K562 (cell line): ENCODE data around the gene TUFM. TPM values are rescaled to one million over a fixed set of nuclear protein-coding genes. Genes with fewer than 3 reads are reported as not detected.

Experiments
- ATAC-seq: fragments of 200-7000 bp; cut with Tn5 transposase; 3 replicates; pipeline ENCODE4 v1.9.1; 2020; ENCODE audit warnings: moderate library complexity
- BruUV-seq: library from RNA; stranded (reverse); fragments of 400-500 nt; replicated peaks from 2 replicates; lab custom pipeline; 2021; lab: Mats Ljungman, UMichigan
- CTCF ChIA-PET: fragments of 300-600 bp; formaldehyde crosslinking; extraction: SDS; loops from one replicate; lab custom pipeline; 2021; ENCODE audit warnings: low intra/inter-chr PET ratio; lab: Yijun Ruan, JAX
- POLR2A ChIA-PET: fragments of 300-600, 350-650 bp; sonication (Branson Sonifier 250); formaldehyde crosslinking; extraction: SDS; loops from one replicate; lab custom pipeline; 2021; ENCODE audit warnings: antibody characterized with exemption, inconsistent platforms; lab: Yijun Ruan, JAX
- DNase-seq, 4 experiments: peaks; one replicate each; pipeline versions ENCODE4 v3.0.0 to v3.0.0-alpha.2; 2011 to 2018; ENCODE audit warnings: low spot score in 3 of 4, mixed read lengths in 3 of 4; ENCODE audit errors: extremely low read depth in 1 of 4
- FAIRE-seq: peaks from 2 replicates; lab custom pipeline; 2011; peaks lifted over from hg19 to GRCh38; lab: Jason Lieb, UNC
- H2AFZ ChIP-seq: 2 replicates; pipeline ENCODE4 v1.6.0; 2011; ENCODE audit warnings: low read depth, low read length, control low read depth, inconsistent platforms
- H3K27ac ChIP-seq: fragments of 200-600 bp; 3 replicates; pipeline ENCODE4 v1.8.0; 2011; ENCODE audit warnings: low read depth, mild to moderate bottlenecking, control low read depth, inconsistent platforms, low read length, moderate library complexity, mixed read lengths; ENCODE audit errors: extremely low read depth
- H3K27me3 ChIP-seq, 2 experiments: fragments of 300-600 bp in 1 of 2; 2 replicates in 1 of 2; 3 replicates in 1 of 2; pipeline versions ENCODE4 v1.6.0 to v1.8.0; 2011; ENCODE audit warnings: inconsistent platforms in 2 of 2, low read length in 2 of 2, mild to moderate bottlenecking in 1 of 2, mixed read lengths in 1 of 2, moderate library complexity in 1 of 2; ENCODE audit not compliant: control insufficient read depth in 2 of 2, insufficient read depth in 2 of 2
- H3K36me3 ChIP-seq: fragments of 300-600 bp; 3 replicates; pipeline ENCODE4 v1.8.0; 2011; ENCODE audit warnings: mild to moderate bottlenecking, low read length, inconsistent platforms; ENCODE audit not compliant: control insufficient read depth, insufficient read depth
- H3K4me1 ChIP-seq, 2 experiments: fragments of 200-600 bp in 1 of 2; replicated peaks in 1 of 2; 2 replicates in 1 of 2; 3 replicates in 1 of 2; pipeline versions ENCODE4 v1.5.1 to v1.8.0; 2011; ENCODE audit warnings: inconsistent platforms in 2 of 2, low read length in 2 of 2, mild to moderate bottlenecking in 1 of 2, mixed read lengths in 1 of 2, moderate library complexity in 1 of 2; ENCODE audit not compliant: control insufficient read depth in 2 of 2, insufficient read depth in 2 of 2
- H3K4me2 ChIP-seq: 2 replicates; pipeline ENCODE4 v1.6.1; 2011; ENCODE audit warnings: low read length, control low read depth, inconsistent platforms, mixed read lengths; ENCODE audit not compliant: insufficient read depth
- H3K4me3 ChIP-seq: fragments of 200-600 bp; sonication (generic), shearing (Covaris generic); 2 replicates; pipeline ENCODE4 v1.5.1; 2016; ENCODE audit warnings: control low read depth, inconsistent platforms
- H3K79me2 ChIP-seq: fragments of 200-600 bp; 3 replicates; pipeline ENCODE4 v1.8.0; 2011; ENCODE audit warnings: low read length, inconsistent platforms; ENCODE audit not compliant: control insufficient read depth, insufficient read depth
- H3K9ac ChIP-seq, 2 experiments: 2 replicates each; pipeline versions ENCODE4 v1.6.0 to v1.6.1; 2011; ENCODE audit warnings: low read depth in 2 of 2, low read length in 2 of 2, control low read depth in 1 of 2, inconsistent platforms in 1 of 2, mild to moderate bottlenecking in 1 of 2, mixed read lengths in 1 of 2; ENCODE audit not compliant: insufficient read depth in 1 of 2
- H3K9me1 ChIP-seq: one replicate; pipeline ENCODE4 v1.6.0; 2011; ENCODE audit warnings: inconsistent platforms, mild to moderate bottlenecking, low read length, moderate library complexity; ENCODE audit not compliant: control insufficient read depth, insufficient read depth
- H3K9me3 ChIP-seq: replicated peaks from 2 replicates; pipeline ENCODE4 v1.5.1; 2011; ENCODE audit warnings: low read depth, low read length, inconsistent platforms; ENCODE audit not compliant: control insufficient read depth, insufficient read depth
- H4K20me1 ChIP-seq: replicated peaks from 2 replicates; pipeline ENCODE4 v1.6.1; 2011; ENCODE audit warnings: low read length, inconsistent platforms, mixed read lengths; ENCODE audit not compliant: control insufficient read depth, insufficient read depth
- HDAC6 ChIP-seq: IDR thresholded peaks from 2 replicates; pipeline ENCODE4 v1.6.1; 2012; ENCODE audit warnings: low read depth, mild to moderate bottlenecking, control low read depth, inconsistent platforms, low read length, moderate library complexity
- MECOM ChIP-seq: fragments of 250-450 bp; sonication (Bioruptor Pico); IDR thresholded peaks from 2 replicates; pipeline ENCODE4 v1.8.0; 2022; ENCODE audit warnings: inconsistent platforms
- POLR2AphosphoS2 ChIP-seq: IDR thresholded peaks from 2 replicates; pipeline ENCODE4 v1.6.1; 2012; ENCODE audit warnings: low read length, improper control_type of control experiment
- POLR2AphosphoS5 ChIP-seq: IDR thresholded peaks from 2 replicates; pipeline ENCODE4 v1.6.1; 2011; ENCODE audit warnings: mild to moderate bottlenecking, low read depth, low read length, moderate library complexity; ENCODE audit not compliant: control insufficient read depth, insufficient read depth
- POLR2G ChIP-seq: fragments of 200-400 bp; formaldehyde crosslinking; IDR thresholded peaks from 2 replicates; pipeline ENCODE4 v1.6.1; 2017; ENCODE audit warnings: low read depth, mild to moderate bottlenecking, antibody characterized with exemption, low read length, moderate library complexity
- RBFOX2 ChIP-seq: fragments of 200-400 bp; formaldehyde crosslinking; IDR thresholded peaks from 2 replicates; pipeline ENCODE4 v1.6.1; 2017; ENCODE audit warnings: low read depth, mild to moderate bottlenecking, low read length, moderate library complexity
- RBM22 ChIP-seq: fragments of 200-400 bp; formaldehyde crosslinking; IDR thresholded peaks from 2 replicates; pipeline ENCODE4 v1.6.1; 2018; ENCODE audit warnings: low read length, low read depth; ENCODE audit not compliant: poor library complexity, severe bottlenecking
- SUPT5H ChIP-seq: fragments of 450-650 bp; IDR thresholded peaks from 2 replicates; pipeline ENCODE4 v1.6.1; 2016
- WGBS: fragments of 100-300 bp; shearing (Covaris generic); methylation state at CpG from one replicate; pipeline ENCODE4 v1.1.6; 2016; ENCODE audit warnings: low coverage, mixed read lengths; ENCODE audit not compliant: insufficient coverage; ENCODE audit errors: missing lambda C conversion rate; 5-methylcytosine and 5-hydroxymethylcytosine counted together
- in situ Hi-C: fragments of 300-500 bp; cut with MboI; formaldehyde crosslinking; loops from 4 replicates; pipeline ENCODE4 v1.15.0; 2018; ENCODE audit warnings: inconsistent platforms, mixed read lengths
- intact Hi-C: fragments of 100-400 bp; cut with micrococcal nuclease; formaldehyde crosslinking; loops from 2 replicates; pipeline ENCODE4 v1.14.2; 2022
- polyA plus RNA-seq, 8 experiments: library from polyadenylated mRNA; depleted of rRNA in 4 of 8; stranded (reverse) in 5 of 8; unstranded in 3 of 8; fragments of >200 nt; fragmentation: Nextera tagmentation in 2 of 8; fragmentation: Illumina TruSeq in 1 of 8; extraction: Ambion mirVana in 2 of 8; extraction: Trizol in 1 of 8; gene quantifications; 2 replicates each; pipeline versions ENCODE4 v1.2.1 to v1.2.3, GENCODE V29; 2011 to 2014; ENCODE audit warnings: inconsistent platforms in 1 of 8, missing spikeins in 1 of 8
- total RNA-seq, 7 experiments: library from RNA; depleted of rRNA in 6 of 7; stranded (reverse); fragments of >200 nt in 6 of 7; fragmentation: Illumina TruSeq in 2 of 7; extraction: Trizol in 2 of 7; gene quantifications; 2 replicates each; pipeline versions ENCODE4 v1.2.1 to v1.2.3, GENCODE V29; 2011 to 2021; ENCODE audit warnings: low replicate concordance in 1 of 7
- TF ChIP-seq, protein P1 (sequence below): fragments of 450-650 bp; formaldehyde crosslinking; IDR thresholded peaks from 2 replicates; pipeline ENCODE4 v1.4.0; 2022; ENCODE audit warnings: missing genetic modification characterization

Gene TUFM
- total and polyA plus RNA-seq, 9 of the 15 experiments (the other 6 are each of a cell fraction or from before 2014, with no cell fraction given) = 34.1 to 434 (median 256) TPM

- Histone ChIP-seq H3K27ac (no peak overlapping the region), H3K79me2 (peaks cover 56% of the 10 kb centered on the region), H3K9me1 (no peaks in the 10 kb centered on the region), H4K20me1 (peaks cover 13% of the 10 kb centered on the region; the same call in 1 of the 2 replicates), H2AFZ (no peak overlapping the region), H3K9me3 (no peaks in the 10 kb centered on the region), H3K4me1 (peaks cover 6 to 14% of the 10 kb centered on the region in 2 experiments; a peak in 3 of 5 replicates), H3K27me3 (no peaks in the 10 kb centered on the region), H3K4me2 (no peak overlapping the region), H3K9ac (no peak overlapping the region), H3K4me3 (no peak overlapping the region), H3K36me3 (peaks cover 100% of the 10 kb centered on the region)
- 94% methylated on average over 10 of the region's 13 CpGs for WGBS
- POLR2A ChIA-PET = interaction anchor here (4.7 to 6.7 kb wide), 2 partner anchors 7 to 14 kb away, joined by 72 to 100 read pairs; partner anchors contain the start of gene TUFM
- intact Hi-C loops (no loop called here), in situ Hi-C loops (no loop called here)
- ATAC-seq = no peak
- no peak for FAIRE-seq
- no peak for TF ChIP-seq MECOM (CRISPR knock-in tag)
- TF ChIP-seq POLR2AphosphoS5 = peak; percentile 38; the same call in 1 of the 2 replicates
- TF ChIP-seq POLR2AphosphoS2 = 0 out of 2 replicates have a peak, but pooled peaks have one; percentile 43
- TF ChIP-seq, protein P1, sequence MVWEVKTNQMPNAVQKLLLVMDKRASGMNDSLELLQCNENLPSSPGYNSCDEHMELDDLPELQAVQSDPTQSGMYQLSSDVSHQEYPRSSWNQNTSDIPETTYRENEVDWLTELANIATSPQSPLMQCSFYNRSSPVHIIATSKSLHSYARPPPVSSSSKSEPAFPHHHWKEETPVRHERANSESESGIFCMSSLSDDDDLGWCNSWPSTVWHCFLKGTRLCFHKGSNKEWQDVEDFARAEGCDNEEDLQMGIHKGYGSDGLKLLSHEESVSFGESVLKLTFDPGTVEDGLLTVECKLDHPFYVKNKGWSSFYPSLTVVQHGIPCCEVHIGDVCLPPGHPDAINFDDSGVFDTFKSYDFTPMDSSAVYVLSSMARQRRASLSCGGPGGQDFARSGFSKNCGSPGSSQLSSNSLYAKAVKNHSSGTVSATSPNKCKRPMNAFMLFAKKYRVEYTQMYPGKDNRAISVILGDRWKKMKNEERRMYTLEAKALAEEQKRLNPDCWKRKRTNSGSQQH (CRISPR knock-in tag) = no peak
- TF ChIP-seq POLR2G = 0 out of 2 replicates have a peak, but pooled peaks have one; percentile 42
- TF ChIP-seq RBFOX2 = peak; percentile 49
- 0 out of 2 replicates have a peak, but pooled peaks have one; percentile 22 for TF ChIP-seq SUPT5H
- TF ChIP-seq RBM22 = peak; percentile 35
- TF ChIP-seq HDAC6 = no peak
- CTCF ChIA-PET = no interaction called here
- no peak for DNase-seq
- BruUV-seq = no TSS peak
These were observed 15.6 kb downstream of the TUFM start for GRCh38 chr16:28830531-28830930.
